ENCODE data around the gene NXPE1. TPM values are rescaled to one million over a fixed set of nuclear protein-coding genes. Genes with fewer than 3 reads are reported as not detected.
"Not testable (repeated sequence)": the region's sequence is repeated elsewhere in the genome, so short reads cannot be mapped to it uniquely, and the experiment has no call there.

NXPE1 gene
- not detected for total RNA-seq
- long read RNA-seq, result 0 reads

DNA sequence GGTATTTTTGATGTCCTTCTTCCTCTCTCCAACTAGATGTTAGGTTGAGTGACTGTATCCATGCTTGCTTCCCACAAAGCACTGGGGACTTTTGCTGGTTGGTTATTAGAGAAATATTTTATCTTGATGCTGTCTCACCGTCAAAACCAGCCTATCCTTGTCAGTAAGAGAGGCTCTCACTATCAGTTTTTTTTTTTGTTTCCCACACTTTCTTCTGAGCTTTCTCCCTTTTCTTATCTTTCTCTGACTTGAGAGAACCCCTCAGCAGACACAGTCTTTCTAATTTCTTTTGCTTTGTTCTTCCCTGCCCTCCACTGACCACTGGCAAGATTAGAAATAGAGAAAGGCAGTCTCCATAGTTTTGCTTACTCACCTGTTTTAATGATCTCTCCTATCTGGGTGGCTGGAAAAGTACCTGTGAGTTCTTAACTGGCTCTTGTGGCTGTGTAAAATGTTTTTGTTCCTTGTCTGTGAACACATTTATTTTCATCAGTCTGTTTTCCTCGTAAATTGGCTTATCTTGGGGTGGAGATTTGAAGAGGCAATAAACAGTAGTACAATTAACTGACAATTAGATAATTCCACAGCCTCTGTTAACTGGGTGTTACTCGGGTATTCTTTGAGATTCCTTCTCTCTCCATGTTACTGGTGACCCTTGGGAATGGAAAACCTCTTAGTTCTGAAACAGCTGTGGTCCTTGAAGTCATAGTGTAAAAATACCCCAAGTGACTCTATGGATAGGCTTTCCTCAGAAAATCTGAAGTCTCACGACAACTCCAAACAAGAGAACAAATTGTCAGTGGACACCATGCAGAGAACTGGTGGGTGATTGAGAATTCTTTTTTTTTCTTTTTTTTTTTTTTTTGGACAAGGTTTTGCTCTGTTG, at the start of gene NXPE1:
NXPE1 (minus strand) TSS at position 457 of the 886 bp plus-strand sequence. CDS start 8,680 bp downstream, outside the sequence.
- DNase-seq (no peak), ATAC-seq (ENCODE audit: poor library complexity) (no peak)
- intact Hi-C loops (cut with DNase I), result no loop called here

DNA sequence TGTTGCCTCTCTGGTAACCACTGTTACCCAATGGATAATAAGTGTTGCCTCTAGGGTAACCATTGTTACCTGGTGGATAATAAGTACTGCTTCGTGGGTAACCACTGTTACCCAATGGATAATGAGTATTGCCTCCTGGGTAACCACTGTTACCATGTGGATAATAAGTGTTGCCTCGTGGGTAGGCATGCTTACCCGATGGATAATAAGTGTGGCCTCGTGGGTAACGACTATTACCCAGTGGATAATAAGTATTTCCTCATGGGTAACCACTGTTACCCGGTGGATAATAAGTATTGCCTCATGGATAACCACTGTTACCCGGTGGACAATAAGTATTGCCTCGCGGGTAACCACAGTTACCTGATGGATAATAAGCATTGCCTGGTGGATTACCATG, 49.7 kb upstream of the NXPE1 start:
- no peak for DNase-seq
- intact Hi-C loops (cut with DNase I), result no loop called here
- no peak for ATAC-seq (ENCODE audit: poor library complexity)

DNA sequence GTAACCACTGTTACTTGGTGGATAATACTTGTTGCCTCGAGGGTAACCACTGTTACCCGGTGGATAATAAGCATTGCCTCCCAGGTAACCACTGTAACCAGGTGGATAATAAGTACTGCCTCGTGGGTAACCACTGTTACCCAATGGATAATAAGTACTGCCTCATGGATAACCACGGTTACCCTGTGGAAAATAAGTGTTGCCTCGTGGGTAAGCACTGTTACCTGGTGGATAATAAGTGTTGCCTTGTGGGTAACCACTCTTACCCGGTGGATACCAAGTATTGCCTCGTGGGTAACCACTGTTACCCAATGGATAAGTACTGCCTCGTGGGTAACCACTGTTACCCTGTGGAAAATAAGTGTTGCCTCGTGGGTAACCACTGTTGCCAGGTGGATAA, 48.9 kb upstream of the NXPE1 start:
- intact Hi-C loops (cut with DNase I); ATAC-seq (ENCODE audit: poor library complexity); DNase-seq: not testable (repeated sequence)

DNA sequence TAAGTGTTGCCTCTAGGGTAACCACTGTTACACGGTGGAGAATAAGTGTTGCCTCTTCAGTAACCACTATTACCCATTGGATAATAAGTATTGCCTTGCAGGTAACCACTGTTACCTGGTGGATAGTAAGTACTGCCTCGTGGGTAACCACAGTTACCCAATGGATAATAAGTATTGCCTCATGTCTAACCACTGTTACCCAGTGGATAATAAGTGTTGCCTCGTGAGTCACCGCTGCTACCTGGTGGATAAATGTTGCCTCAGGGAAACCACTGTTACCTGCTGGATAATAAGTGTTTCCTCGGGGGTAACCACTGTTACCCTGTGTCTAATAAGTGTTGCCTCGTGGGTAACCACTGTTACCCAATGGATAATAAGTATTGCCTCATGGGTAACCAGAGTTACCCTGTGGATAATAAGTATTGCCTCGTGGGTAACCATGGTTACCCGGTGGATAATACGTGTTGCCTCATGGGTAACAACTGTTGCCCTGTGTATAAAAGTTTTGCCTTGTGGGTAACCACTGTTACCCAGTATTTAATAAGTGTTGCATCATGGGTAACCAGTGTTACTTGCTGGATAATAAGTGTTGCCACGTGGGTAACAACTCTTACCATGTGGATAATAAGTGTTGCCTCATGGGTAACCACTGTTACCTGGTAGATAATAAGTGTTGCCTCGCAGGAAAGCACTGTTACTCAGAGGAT, 48.2 kb upstream of the NXPE1 start:
- intact Hi-C loops (cut with DNase I), result no loop called here

DNA sequence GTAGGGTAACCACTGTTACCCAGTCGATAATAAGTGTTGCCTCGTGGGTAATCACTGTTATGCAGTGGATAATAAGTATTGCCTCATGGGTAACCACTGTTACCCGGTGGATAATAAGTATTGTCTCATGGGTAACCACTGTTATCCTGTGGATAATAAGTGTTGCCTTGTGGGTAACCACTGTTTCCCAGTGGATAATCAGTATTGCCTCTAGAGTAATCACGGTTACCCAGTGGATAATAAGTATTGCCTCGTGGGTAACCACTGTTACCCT, 47.1 kb upstream of the NXPE1 start:
- DNase-seq; intact Hi-C loops (cut with DNase I); ATAC-seq (ENCODE audit: poor library complexity): not testable (repeated sequence)

More for the DNA sequence above, 48.2 kb upstream of the NXPE1 start:
- DNase-seq (no peak), ATAC-seq (ENCODE audit: poor library complexity) (no peak)

DNA sequence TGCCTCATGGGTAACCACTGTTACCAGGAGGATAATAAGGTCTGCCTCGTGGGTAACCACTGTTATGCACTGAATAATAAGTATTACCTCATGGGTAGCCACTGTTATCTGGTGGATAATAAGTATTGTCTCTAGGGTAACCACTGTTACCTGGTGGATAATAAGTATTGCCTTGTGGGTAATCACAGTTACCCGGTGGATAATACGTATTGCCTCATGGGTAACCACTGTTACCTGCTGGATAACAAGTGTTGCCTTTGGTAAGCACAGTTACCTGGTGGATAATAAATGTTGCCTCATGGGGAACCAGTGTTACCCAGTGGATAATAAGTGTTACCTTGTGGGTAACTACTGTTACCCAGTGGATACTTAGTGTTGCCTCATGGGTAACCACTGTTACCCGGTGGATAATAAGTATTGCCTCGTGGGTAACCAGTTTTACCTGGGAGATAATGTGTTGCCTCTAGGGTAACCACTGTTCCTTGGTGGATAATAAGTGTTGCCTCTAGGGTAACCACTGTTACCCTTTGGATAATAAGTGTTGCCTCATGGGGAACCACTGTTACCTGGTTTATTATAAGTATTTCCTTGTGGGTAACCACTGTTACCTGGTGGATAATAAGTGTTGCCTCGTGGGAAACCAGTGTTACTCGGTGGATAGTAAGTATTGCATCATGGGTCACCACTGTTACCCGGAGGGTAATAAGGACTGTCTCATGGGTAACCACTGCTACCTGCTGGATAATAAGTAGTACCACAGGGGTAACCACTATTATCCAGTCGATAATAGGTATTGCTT, 46.5 kb upstream of the NXPE1 start:
- intact Hi-C loops (cut with DNase I), result no loop called here
- DNase-seq, result no peak
- no peak for ATAC-seq (ENCODE audit: poor library complexity)

DNA sequence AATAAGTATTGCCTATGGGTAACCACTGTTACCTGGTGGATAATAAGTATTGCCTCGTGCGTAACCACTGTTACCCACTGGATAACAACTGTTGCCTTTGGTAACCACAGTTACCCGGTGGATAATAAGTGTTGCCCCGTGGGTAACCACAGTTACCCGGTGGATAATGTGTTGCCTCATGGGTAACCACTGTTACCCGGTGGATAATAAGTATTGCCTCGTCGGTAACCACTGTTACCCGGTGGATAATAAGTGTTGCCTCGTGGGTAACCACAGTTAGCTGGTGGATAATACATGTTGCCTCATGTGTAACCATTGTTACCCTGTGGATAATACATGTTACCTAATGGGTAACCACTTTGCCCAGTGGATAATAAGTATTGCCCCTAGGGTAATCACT, 45.7 kb upstream of the NXPE1 start:
- ATAC-seq (ENCODE audit: poor library complexity), result no peak
- intact Hi-C loops (cut with DNase I), result no loop called here

DNA sequence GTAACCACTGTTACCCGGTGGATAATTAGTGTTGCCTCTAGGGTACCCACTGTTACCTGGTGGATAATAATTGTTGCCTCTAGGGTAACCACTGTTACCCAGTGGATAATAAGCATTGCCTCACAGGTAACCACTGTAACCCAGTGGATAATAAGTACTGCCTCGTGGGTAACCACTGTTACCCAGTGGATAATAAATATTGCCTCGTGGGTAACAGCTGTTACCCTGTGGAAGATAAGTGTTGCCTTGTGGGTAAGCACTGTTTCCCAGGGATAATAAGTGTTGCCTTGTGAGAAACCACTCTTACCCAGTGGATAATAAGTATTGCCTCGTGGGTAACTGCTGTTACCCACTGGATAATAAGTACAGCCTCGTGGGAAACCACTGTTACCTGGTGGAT, 45.2 kb upstream of the NXPE1 start:
- ATAC-seq (ENCODE audit: poor library complexity), result no peak
- intact Hi-C loops (cut with DNase I), result no loop called here

More for the DNA sequence above, 45.7 kb upstream of the NXPE1 start:
- DNase-seq, result no peak

DNA sequence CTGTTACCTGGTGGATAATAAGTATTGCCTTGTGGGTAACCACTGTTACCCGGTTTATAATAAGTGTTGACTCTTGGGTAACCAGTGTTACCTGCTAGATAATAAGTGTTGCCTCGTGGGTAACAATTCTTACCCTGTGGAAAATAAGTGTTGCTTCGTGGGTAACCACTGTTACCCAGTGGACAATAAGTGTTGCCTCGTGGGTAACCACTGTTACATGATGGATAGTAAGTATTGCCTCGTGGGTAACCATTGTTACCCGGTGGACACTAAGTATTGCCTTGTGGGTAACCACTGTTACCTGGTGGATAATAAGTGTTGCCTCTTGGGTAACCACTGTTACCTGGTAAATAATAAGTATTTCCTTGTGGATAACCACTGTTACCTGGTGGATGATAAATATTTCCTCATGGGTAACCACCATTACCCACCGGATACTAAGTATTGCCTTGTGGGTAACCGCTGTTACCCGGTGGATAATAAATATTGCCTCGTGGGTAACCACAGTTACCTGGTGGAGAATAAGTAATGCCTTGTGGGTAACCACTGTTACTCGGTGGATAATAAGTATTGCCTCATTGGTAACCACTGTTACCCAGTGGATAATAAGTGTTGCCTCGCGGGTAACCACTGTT, 44.6 kb upstream of the NXPE1 start:
- no peak for DNase-seq
- intact Hi-C loops (cut with DNase I), result no loop called here
- no peak for ATAC-seq (ENCODE audit: poor library complexity)

More for the DNA sequence above, 45.2 kb upstream of the NXPE1 start:
- DNase-seq, result no peak

DNA sequence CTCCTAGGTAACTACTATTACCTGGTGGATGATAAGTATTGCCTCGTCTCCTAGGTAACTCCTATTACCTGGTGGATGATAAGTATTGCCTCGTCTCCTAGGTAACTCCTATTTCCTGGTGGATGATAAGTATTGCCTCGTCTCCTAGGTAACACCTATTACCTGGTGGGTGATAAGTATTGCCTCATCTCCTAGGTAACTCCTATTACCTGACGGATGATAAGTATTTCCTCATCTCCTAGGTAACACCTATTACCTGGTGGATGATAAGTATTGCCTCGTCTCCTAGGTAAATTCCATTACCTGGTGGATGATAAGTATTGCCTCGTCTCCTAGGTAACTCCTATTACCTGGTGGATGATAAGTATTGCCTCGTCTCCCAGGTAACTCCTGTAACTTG, 43.5 kb upstream of the NXPE1 start:
- DNase-seq; intact Hi-C loops (cut with DNase I); ATAC-seq (ENCODE audit: poor library complexity): not testable (repeated sequence)

- intact Hi-C loops (cut with DNase I), result no loop called here
- ATAC-seq (ENCODE audit: poor library complexity), result no peak
- no peak for DNase-seq
Observed at GRCh38 chr11:114598461-114598860, 38.8 kb upstream of the NXPE1 start.

DNA sequence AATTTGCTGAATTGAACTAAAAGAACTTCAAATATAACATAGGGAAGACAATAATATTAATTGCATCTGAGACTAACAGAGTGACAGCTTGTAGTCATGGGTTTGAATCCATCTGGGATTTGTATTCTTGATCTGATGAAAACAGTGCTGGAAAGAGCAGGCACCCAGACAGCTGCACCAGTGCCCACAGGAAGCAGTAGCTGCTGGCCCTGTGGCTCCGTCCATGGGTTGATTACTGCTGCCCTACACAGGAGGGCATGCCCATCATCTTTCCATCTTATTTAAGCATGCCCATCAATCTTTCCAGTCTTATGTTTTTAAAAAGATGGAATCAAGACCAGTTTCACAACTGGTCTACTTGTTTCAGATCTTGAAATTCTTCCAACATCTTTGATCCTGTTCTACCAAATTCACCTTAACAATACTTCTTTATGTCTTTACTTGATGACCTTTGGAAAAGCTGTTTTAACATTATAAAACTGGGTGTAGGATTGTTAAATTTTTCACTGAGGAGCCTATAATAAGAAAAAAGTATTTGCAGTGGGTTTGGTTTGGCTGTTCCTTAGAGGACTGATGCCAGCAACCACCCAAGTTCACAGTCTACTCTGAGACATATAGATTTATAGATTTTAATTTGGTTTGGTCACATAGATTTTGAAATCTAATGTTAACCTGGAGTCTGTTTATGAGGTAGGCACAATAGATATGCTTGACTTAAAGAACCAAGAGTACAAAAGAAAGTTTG, 36.7 kb upstream of the NXPE1 start:
- ATAC-seq (ENCODE audit: poor library complexity) (no peak), DNase-seq (no peak)
- intact Hi-C loops (cut with DNase I), result no loop called here

DNA sequence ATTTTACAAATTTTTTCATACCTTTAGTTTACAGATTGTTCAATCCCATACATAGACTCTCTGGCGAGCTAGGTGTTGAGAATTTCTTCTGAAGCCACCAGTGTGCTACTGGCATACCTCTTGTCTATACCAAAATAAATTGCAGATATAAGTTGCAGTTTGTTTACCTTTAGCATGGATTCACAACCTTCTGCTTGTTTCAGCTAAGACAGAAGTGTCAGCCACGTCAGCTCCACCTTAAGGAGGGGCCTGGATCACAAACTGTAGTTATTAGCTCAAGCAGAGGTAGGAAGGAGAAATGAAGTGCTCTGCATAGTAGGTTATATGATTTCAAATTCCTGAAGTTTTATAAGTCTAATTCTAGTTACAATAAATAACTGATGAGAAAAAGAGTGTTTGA, 35.9 kb upstream of the NXPE1 start, which contains the start of gene NXPE4:
NXPE4 (minus strand) TSS at position 216 of the 400 bp plus-strand sequence. CDS start 1,027 bp downstream, outside the sequence.
- no peak for ATAC-seq (ENCODE audit: poor library complexity)
- intact Hi-C loops (cut with DNase I), result no loop called here
- no peak for DNase-seq

- intact Hi-C loops (cut with DNase I), result no loop called here
Observed at GRCh38 chr11:114594703-114595102, 35.0 kb upstream of the NXPE1 start.

DNA sequence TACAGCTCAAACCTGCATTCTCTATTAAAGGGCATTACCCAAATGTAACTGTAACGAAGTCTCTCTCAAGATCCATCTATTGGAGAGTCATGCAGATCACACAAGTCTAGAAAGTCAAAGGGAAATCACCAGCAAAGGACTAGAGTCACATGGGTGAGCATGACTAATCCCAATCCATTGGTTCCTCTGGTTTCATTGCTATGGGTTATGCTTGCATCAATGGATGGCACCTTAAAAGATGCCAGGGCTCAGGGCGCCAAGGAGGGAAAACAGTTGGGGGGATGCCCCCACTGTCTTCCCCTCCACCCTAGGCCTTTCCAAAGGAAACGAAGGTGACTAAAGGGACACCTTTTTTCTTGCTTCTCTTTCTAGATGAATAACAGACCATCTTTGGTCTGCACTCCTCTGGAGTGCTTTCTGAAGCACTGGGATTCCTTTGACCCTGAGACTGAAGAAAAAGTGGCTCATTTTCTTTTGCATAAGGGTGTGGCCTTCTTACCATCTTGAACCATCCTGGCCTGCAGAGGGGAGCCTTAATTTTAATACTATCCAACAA, 27.8 kb upstream of the NXPE1 start:
- ATAC-seq (ENCODE audit: poor library complexity), result no peak
- DNase-seq, result no peak
- intact Hi-C loops (cut with DNase I), result no loop called here

More at GRCh38 chr11:114594703-114595102, 35.0 kb upstream of the NXPE1 start:
- ATAC-seq (ENCODE audit: poor library complexity) (no peak), DNase-seq (no peak)

DNA sequence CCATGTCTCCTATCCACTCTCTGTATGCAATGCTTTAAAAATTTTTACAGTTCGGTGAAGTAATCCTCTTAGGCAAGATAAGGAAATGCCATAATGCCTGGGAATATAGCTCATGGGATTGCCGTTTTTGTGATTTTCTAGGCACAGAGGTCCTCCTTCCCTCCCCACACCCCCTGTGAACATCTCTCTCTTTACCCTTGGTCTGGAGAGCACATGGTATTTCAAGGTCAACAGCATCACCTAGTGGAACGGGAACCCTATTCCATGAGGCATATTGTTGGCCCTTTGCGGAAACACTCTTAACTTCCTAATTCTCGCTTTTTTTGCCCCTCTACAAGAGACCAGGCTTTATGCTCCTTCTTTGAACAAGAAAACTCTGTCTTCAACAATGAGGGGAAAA, 27.1 kb upstream of the NXPE1 start:
- intact Hi-C loops (cut with DNase I), result no loop called here
- no peak for ATAC-seq (ENCODE audit: poor library complexity)
- no peak for DNase-seq

GRCh38 chr11:114571712-114572111, 12.0 kb upstream of the NXPE1 start:
- no peak for ATAC-seq (ENCODE audit: poor library complexity)

DNA sequence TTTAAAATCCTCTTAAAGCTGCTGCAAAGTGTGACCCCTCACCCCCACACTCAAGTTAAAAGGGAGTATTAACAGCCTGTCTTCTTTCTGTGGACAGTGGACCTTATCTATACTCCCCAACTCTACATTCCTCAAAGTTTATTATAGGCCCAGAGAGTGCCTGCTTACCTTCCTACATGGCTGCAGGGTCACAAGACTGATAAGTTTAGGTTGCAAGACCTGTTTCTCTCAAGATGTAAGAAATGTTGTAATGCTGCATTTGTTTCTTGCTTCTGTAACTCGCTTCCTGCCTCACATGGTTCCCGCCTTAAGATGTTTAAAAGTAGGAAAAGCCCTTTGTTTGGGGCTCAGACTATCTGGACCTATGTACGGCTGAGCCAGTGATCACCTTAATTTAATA, 10.1 kb upstream of the NXPE1 start:
- intact Hi-C loops (cut with DNase I), result no loop called here

More at GRCh38 chr11:114571712-114572111, 12.0 kb upstream of the NXPE1 start:
- no peak for DNase-seq
- intact Hi-C loops (cut with DNase I), result no loop called here

More for the DNA sequence above, 10.1 kb upstream of the NXPE1 start:
- no peak for DNase-seq
- ATAC-seq (ENCODE audit: poor library complexity), result no peak

Data from Right ventricle myocardium superior (tissue), 1 donor.